Activated naive CD4-positive, alpha-beta T cell treated with anti-CD3 and anti-CD28 coated beads for 36 hours (primary cell): ENCODE data around the gene TRIOBP. TPM values are rescaled to one million over a fixed set of nuclear protein-coding genes. Genes with fewer than 3 reads are reported as not detected.

Experiments
- CTCF ChIA-PET: fragments of 350-600 bp; sonication (Branson Sonifier 250); formaldehyde crosslinking; loops from one replicate; lab custom pipeline; 2021; ENCODE audit warnings: antibody characterized with exemption; lab: Charles Lee
- DNase-seq: peaks from one replicate; pipeline ENCODE4 v3.0.0-alpha.2; 2020
- H3K27ac Mint-ChIP-seq: one replicate; pipeline ENCODE4 v1.8.0; 2021; ENCODE audit warnings: mild to moderate bottlenecking, mixed read lengths
- H3K27me3 Mint-ChIP-seq: one replicate; pipeline ENCODE4 v1.8.0; 2021; ENCODE audit warnings: low read depth, mixed read lengths
- H3K36me3 Mint-ChIP-seq: one replicate; pipeline ENCODE4 v1.8.0; 2021; ENCODE audit warnings: low read depth, mixed read lengths
- H3K4me1 Mint-ChIP-seq: one replicate; pipeline ENCODE4 v1.8.0; 2021; ENCODE audit warnings: low read depth, mixed read lengths
- H3K4me3 Mint-ChIP-seq: one replicate; pipeline ENCODE4 v1.8.0; 2021; ENCODE audit warnings: mild to moderate bottlenecking, moderate library complexity, mixed read lengths
- H3K9me3 Mint-ChIP-seq: one replicate; pipeline ENCODE4 v1.8.0; 2021; ENCODE audit warnings: mixed read lengths
- intact Hi-C: fragments of 100-400 bp; cut with micrococcal nuclease; formaldehyde crosslinking; loops from one replicate; pipeline ENCODE4 v1.15.1; 2023
- total RNA-seq, 2 experiments: library from RNA; stranded (reverse); gene quantifications; one replicate each; pipeline ENCODE4 v1.2.3, GENCODE V29; 2021

Gene TRIOBP
- total RNA-seq, 2 experiments from 2014 or later: 17.5 to 18.8 TPM

DNA sequence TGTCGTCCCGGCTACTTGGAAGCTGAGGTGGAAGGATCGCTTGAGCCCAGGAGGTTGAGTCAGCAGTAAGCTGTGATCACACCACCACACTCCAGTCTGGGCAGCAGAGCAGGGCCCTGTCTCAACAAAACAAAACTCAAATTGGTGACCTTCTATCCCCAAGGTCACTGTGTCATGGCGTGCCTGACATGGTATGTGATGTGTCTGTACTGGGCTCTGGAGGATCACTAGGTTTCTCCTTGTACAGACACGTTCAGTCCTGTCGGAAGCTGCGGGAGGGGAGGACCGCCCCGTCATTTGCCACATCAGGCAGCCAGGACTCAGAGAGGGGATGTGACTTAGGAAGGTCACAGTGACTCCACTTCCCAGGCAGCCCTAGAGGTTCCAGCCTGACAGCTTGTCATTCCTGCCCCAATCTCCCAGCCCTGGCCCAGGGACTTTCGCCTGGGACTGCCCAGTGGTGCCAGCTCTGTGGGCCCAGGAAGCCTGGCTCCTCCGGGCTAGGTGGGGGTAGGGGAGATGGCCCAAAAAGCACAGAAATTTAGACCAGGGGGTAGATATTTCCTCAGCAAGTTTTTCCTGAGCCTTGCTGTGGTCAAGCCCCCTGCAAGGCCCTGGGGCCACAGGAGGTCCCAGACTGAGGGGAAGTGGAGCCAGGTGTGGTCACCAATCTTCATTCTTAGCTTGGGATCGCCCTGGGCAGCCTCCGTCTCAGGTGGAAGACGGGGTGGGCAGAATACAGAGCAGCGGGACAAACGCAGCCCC, 53.2 kb downstream of the TRIOBP start:
- CTCF ChIA-PET: interaction anchor here (0.8 kb wide), 1 partner anchor 113 kb away, joined by 6 read pairs; no protein-coding TSS in a partner anchor
- H3K27me3 Mint-ChIP-seq: no peaks in the 10 kb centered on the region
- no peaks in the 10 kb centered on the region for H3K36me3 Mint-ChIP-seq
- no peaks in the 10 kb centered on the region for H3K9me3 Mint-ChIP-seq
- H3K4me1 Mint-ChIP-seq: peaks cover 9% of the 10 kb centered on the region
- no peak overlapping the region for H3K4me3 Mint-ChIP-seq
- no peak for DNase-seq
- no peak overlapping the region for H3K27ac Mint-ChIP-seq
- intact Hi-C loops: no loop called here

GRCh38 chr22:37750596-37751162, 53.8 kb downstream of the TRIOBP start:
- Mint-ChIP-seq H3K9me3 (no peaks in the 10 kb centered on the region), H3K27me3 (no peaks in the 10 kb centered on the region), H3K4me3 (no peak overlapping the region), H3K27ac (no peak overlapping the region), H3K36me3 (no peaks in the 10 kb centered on the region), H3K4me1 (peaks cover 3% of the 10 kb centered on the region)
- DNase-seq: no peak
- CTCF ChIA-PET: interaction anchor here (0.8 kb wide), 1 partner anchor 113 kb away, joined by 6 read pairs; no protein-coding TSS in a partner anchor
- intact Hi-C loops: no loop called here

DNA sequence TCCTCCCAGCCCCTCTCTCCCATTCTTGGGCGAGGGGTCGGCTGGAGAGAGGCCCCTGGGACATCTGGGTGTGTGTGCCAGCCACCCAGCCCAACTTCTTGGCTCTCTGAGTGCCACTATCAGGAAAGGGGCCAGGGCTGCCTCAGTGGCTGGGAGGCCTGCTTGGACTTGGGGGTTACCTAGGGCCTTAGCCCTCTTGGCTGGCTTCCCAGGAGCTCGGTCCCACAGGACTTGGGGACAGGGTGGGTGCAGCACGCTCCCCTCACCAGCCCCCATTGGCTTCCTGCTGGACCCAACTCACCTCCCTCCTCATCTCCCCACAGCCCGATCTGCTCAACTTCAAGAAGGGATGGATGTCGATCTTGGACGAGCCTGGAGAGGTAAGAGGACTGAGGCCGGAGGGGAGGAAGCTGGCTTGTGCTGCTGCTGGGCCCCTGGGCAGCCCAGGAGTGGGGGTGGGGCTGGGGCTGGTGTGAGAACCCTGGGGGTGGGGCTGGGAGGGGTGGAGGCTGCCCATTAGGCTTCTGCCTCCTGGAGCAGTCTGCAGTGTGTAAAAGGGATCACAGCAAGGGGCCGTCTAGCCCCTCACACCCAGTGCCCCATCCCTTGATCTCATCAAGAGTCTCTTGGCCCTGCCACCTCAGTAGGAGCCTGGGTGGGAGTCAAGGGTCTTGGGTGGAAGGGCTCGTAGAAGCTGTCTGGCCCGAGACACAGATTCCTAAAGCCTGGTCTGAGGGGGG, 54.8 kb downstream of the TRIOBP start:
- Mint-ChIP-seq H3K36me3 (no peaks in the 10 kb centered on the region), H3K27ac (no peak overlapping the region), H3K4me3 (no peak overlapping the region), H3K27me3 (no peaks in the 10 kb centered on the region), H3K9me3 (no peaks in the 10 kb centered on the region), H3K4me1 (peaks cover 3% of the 10 kb centered on the region)
- no peak for DNase-seq
- CTCF ChIA-PET: no interaction called here
- intact Hi-C loops: no loop called here

GRCh38 chr22:37752189-37753087, 55.6 kb downstream of the TRIOBP start:
- H3K27me3 Mint-ChIP-seq: no peaks in the 10 kb centered on the region
- no peaks in the 10 kb centered on the region for H3K9me3 Mint-ChIP-seq
- no peak overlapping the region for H3K4me3 Mint-ChIP-seq
- intact Hi-C loops: no loop called here
- no peaks in the 10 kb centered on the region for H3K36me3 Mint-ChIP-seq
- no peaks in the 10 kb centered on the region for H3K4me1 Mint-ChIP-seq
- no peak for DNase-seq
- no peak overlapping the region for H3K27ac Mint-ChIP-seq
- CTCF ChIA-PET: no interaction called here

- Mint-ChIP-seq H3K27ac (no peak overlapping the region), H3K36me3 (peaks cover 1% of the 10 kb centered on the region), H3K4me1 (no peaks in the 10 kb centered on the region), H3K27me3 (no peaks in the 10 kb centered on the region), H3K4me3 (no peak overlapping the region), H3K9me3 (no peaks in the 10 kb centered on the region)
- CTCF ChIA-PET: interaction anchor here (0.6 kb wide), 1 partner anchor 536 kb away, joined by 3 read pairs; no protein-coding TSS in a partner anchor
- no peak for DNase-seq
- intact Hi-C loops: no loop called here
These were observed 56.9 kb downstream of the TRIOBP start for GRCh38 chr22:37753746-37754145.

- H3K9me3 Mint-ChIP-seq: no peaks in the 10 kb centered on the region
- H3K4me1 Mint-ChIP-seq: no peaks in the 10 kb centered on the region
- CTCF ChIA-PET: interaction anchor here (1.6 kb wide), 1 partner anchor 10 kb away, joined by 3 read pairs; no protein-coding TSS in a partner anchor
- no peak overlapping the region for H3K27ac Mint-ChIP-seq
- DNase-seq: no peak
- peaks cover 1% of the 10 kb centered on the region for H3K36me3 Mint-ChIP-seq
- H3K27me3 Mint-ChIP-seq: no peaks in the 10 kb centered on the region
- intact Hi-C loops: no loop called here
- H3K4me3 Mint-ChIP-seq: no peak overlapping the region
These were observed 60.8 kb downstream of the TRIOBP start for GRCh38 chr22:37757663-37758062.

- CTCF ChIA-PET: no interaction called here
- Mint-ChIP-seq H3K27ac (no peak overlapping the region), H3K4me1 (no peaks in the 10 kb centered on the region), H3K27me3 (no peaks in the 10 kb centered on the region), H3K9me3 (no peaks in the 10 kb centered on the region), H3K36me3 (peaks cover 1% of the 10 kb centered on the region), H3K4me3 (no peak overlapping the region)
- no peak for DNase-seq
- intact Hi-C loops: no loop called here
These were observed 61.8 kb downstream of the TRIOBP start for GRCh38 chr22:37758694-37759093.

- no peaks in the 10 kb centered on the region for H3K9me3 Mint-ChIP-seq
- DNase-seq: no peak
- no peak overlapping the region for H3K4me3 Mint-ChIP-seq
- no peaks in the 10 kb centered on the region for H3K27me3 Mint-ChIP-seq
- peaks cover 3% of the 10 kb centered on the region for H3K36me3 Mint-ChIP-seq
- H3K27ac Mint-ChIP-seq: no peak overlapping the region
- no peaks in the 10 kb centered on the region for H3K4me1 Mint-ChIP-seq
- CTCF ChIA-PET: no interaction called here
- intact Hi-C loops: no loop called here
These were observed 62.4 kb downstream of the TRIOBP start for GRCh38 chr22:37759281-37759680.

DNA sequence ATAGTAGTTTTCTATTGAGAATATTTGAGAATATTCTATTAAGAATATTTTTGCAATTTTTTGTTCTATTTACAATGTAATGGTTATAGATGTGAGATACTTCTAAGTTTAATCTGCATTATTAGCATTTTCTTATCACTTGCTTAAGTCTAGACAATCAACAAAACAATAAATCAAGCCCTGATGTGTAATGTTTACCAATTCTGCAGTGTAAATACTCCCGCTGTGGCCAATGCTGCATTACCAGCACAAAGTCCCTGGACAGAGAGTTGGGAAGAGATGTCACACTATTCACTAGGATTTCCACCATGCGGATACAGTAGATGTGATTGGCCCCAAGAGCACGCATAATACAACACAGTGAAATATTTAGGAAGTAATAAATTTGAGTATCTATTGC, 63.3 kb downstream of the TRIOBP start:
- H3K27ac Mint-ChIP-seq: no peak overlapping the region
- H3K27me3 Mint-ChIP-seq: no peaks in the 10 kb centered on the region
- DNase-seq: no peak
- intact Hi-C loops: no loop called here
- no peaks in the 10 kb centered on the region for H3K9me3 Mint-ChIP-seq
- H3K36me3 Mint-ChIP-seq: peaks cover 3% of the 10 kb centered on the region
- H3K4me1 Mint-ChIP-seq: no peaks in the 10 kb centered on the region
- H3K4me3 Mint-ChIP-seq: no peak overlapping the region
- CTCF ChIA-PET: no interaction called here

DNA sequence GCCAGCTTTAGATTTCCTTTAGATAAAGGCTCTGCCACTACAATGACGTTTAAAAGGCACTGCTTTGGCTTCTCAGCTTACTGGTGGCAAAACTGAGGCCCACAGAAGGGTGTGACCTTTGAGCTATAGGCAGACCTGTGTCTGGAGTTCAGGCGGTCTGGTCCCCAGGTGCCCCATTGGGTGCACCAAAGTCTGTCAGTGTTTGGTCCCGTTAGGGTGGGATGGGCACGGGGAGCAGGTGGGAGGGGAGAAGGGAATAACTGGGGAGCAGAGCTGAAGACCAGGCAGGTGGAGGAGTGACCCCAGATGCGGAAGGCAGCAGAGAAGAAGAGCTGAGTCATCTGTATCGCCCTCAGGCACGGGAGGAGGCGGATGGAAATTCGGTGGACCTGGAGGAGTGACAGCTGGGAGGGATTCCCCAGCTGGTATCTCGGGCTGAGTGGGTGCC, 65.6 kb downstream of the TRIOBP start:
- intact Hi-C loops: no loop called here
- Mint-ChIP-seq H3K9me3 (no peaks in the 10 kb centered on the region), H3K27me3 (no peaks in the 10 kb centered on the region), H3K27ac (no peak overlapping the region), H3K36me3 (peaks cover 3% of the 10 kb centered on the region), H3K4me3 (no peak overlapping the region), H3K4me1 (no peaks in the 10 kb centered on the region)
- no peak for DNase-seq
- CTCF ChIA-PET: no interaction called here

DNA sequence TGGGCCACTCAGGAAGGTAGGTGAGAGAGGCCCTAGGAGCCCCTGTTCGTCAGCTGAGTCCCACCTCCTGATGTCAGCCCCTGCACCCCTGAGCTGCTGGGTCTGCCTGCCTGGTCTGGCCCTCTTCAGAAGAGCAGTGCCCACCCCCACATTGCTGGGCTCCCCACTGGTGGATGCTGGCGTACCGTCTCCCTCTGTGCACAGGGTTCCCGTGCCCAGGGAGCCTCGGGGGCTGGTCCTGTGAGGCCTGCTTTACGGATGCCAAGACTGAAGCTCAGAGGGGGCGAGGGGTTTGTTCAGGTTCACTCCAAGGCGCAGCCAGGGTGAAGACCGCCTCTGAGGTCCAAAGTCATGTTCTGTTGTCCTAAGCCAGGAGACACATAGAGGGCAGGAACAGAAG, 66.2 kb downstream of the TRIOBP start:
- H3K36me3 Mint-ChIP-seq: peaks cover 3% of the 10 kb centered on the region
- intact Hi-C loops: no loop called here
- no peak overlapping the region for H3K27ac Mint-ChIP-seq
- H3K4me1 Mint-ChIP-seq: no peaks in the 10 kb centered on the region
- H3K4me3 Mint-ChIP-seq: no peak overlapping the region
- CTCF ChIA-PET: no interaction called here
- H3K9me3 Mint-ChIP-seq: no peaks in the 10 kb centered on the region
- DNase-seq: no peak
- no peaks in the 10 kb centered on the region for H3K27me3 Mint-ChIP-seq

GRCh38 chr22:37763652-37764051, 66.8 kb downstream of the TRIOBP start:
- H3K4me1 Mint-ChIP-seq: no peaks in the 10 kb centered on the region
- CTCF ChIA-PET: no interaction called here
- intact Hi-C loops: no loop called here
- H3K27ac Mint-ChIP-seq: no peak overlapping the region
- no peaks in the 10 kb centered on the region for H3K9me3 Mint-ChIP-seq
- peaks cover 2% of the 10 kb centered on the region for H3K36me3 Mint-ChIP-seq
- no peak overlapping the region for H3K4me3 Mint-ChIP-seq
- DNase-seq: no peak
- no peaks in the 10 kb centered on the region for H3K27me3 Mint-ChIP-seq
